Measurements from ENCODE around the gene CFC1B.
"Not testable (repeated sequence)": the region's sequence is repeated elsewhere in the genome, so short reads cannot be mapped to it uniquely, and the experiment has no call there.

CFC1B gene

DNA sequence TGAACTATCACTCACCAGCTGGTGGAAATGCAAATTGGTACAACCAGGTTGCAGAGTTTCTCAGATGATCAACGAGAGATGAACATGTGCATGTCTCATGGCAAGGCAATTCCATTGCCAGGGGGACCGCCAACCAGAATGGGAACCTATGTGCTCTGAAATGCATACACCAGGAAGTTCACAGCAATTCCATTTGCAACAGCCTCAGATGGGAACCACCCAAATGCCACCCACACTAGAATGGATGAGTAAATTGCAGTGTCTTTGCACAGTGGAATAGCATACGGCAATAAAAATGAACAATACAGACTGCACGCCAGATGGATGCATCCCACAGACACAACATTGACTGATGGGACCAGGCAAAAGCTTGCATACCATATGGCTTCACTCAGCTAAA, 21.8 kb downstream of the CFC1B start:
- not testable (repeated sequence) for DNase-seq (ENCODE audit: low spot score in 2 of 2); ATAC-seq (ENCODE audit: low read depth); H3K27me3 Mint-ChIP-seq; H3K9me3 Mint-ChIP-seq; H3K36me3 Mint-ChIP-seq; H3K4me3 Mint-ChIP-seq; H3K4me1 Mint-ChIP-seq; H3K27ac Mint-ChIP-seq

DNA sequence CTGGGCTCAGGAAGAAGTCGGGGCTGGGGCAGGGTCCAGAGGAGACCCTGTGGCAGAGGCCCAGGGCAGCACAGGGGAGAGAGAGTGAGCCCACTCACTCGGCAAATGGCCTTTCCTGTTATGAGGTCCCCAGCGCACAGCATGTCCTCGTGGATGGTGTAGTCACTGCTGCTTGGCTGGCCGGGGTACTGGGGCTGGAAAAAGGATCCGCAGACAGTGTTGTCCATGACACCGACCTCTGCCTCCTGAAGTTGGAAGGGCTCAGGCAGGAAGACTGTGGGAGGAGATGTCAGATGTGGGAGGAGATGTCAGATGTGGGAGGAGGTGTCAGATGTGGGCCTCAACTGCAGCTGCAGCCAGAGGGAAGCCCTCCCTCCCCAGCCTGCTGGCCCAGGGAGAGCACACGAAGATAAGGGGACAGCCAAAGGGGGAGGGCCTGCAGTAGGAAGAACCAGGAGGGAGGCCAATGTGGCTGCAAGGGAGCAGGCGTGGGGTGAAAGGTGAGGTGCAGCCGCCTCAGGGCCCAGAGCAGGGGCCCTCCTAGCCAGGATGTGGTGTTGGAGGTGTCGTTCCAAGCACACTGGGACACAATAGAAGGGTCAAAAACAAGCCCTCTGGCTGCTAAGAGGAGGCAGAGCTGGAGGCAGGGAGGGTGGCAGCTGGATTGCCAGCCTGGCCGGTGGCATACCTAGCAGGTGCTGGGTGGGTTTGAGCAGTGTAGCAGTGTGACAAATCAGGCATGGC, 22.9 kb downstream of the CFC1B start:
- not testable (repeated sequence) for H3K27ac Mint-ChIP-seq; ATAC-seq (ENCODE audit: low read depth); H3K9me3 Mint-ChIP-seq; H3K27me3 Mint-ChIP-seq; H3K36me3 Mint-ChIP-seq; H3K4me3 Mint-ChIP-seq; DNase-seq (ENCODE audit: low spot score in 2 of 2); H3K4me1 Mint-ChIP-seq

DNA sequence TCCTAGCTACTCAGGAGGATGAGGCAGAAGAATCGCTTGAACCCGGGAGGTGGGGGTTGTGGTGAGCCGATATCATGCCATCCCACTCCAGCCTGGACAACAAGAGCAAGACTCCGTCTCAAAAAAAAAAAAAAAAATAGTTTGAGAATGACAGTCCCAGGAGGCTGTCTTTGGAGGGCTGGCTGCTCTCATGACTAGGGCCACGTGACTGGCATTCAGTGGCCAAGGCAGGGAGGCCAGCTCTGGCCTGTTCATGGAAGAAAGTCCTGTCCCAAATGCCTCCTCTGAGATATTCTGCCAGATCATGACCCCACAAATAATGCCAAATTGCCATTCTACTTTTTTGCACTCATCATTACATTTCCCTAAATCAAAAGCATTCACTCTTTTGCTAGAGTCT, 24.0 kb downstream of the CFC1B start:
- not testable (repeated sequence) for H3K27ac Mint-ChIP-seq; H3K27me3 Mint-ChIP-seq; ATAC-seq (ENCODE audit: low read depth); H3K9me3 Mint-ChIP-seq; H3K36me3 Mint-ChIP-seq; DNase-seq (ENCODE audit: low spot score in 2 of 2); H3K4me3 Mint-ChIP-seq; H3K4me1 Mint-ChIP-seq

DNA sequence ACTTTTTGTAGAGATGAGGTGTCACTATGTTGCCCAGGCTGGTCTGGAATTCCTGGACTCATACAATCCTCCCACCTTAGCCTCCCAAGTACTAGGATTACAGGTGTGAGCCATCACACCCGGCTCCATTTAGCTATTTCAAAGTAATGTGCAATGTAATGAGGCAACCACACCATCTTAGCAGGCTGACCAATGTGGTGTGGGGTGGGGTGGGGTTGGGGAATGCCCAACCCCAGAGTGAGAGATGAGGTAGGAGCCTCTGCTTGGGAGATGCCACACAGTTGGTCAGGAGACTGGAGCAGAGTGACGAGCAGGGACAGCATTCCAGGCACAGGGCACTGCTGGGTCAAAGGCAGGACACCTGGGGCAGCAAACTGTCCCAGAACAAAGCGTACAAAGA, 27.4 kb downstream of the CFC1B start:
- not testable (repeated sequence) for H3K27me3 Mint-ChIP-seq; H3K4me1 Mint-ChIP-seq; H3K27ac Mint-ChIP-seq; H3K9me3 Mint-ChIP-seq; DNase-seq (ENCODE audit: low spot score in 2 of 2); H3K4me3 Mint-ChIP-seq; H3K36me3 Mint-ChIP-seq; ATAC-seq (ENCODE audit: low read depth)

DNA sequence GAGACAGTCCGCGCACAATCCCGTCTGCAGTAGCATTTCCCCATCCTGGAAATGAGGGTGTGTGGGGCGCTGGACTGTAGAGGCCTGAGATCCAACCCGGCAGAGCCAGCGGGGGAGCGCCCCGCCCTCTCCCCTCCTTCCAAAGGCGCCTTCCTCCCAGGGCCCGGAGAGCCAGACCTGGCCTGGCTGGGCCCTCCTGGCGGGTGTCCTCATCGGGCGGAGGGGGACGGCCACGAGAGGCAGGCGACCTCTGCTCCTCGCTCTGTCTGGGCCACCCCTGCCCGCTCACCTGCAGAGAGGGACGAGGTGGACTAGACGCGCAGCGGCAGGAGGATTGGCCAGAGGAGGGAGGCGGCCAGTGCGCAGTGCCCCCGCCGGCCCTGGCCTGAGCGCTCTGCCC, 28.5 kb downstream of the CFC1B start:
- not testable (repeated sequence) for H3K27ac Mint-ChIP-seq; H3K36me3 Mint-ChIP-seq; DNase-seq (ENCODE audit: low spot score in 2 of 2); H3K27me3 Mint-ChIP-seq; ATAC-seq (ENCODE audit: low read depth); H3K4me3 Mint-ChIP-seq; H3K9me3 Mint-ChIP-seq; H3K4me1 Mint-ChIP-seq

DNA sequence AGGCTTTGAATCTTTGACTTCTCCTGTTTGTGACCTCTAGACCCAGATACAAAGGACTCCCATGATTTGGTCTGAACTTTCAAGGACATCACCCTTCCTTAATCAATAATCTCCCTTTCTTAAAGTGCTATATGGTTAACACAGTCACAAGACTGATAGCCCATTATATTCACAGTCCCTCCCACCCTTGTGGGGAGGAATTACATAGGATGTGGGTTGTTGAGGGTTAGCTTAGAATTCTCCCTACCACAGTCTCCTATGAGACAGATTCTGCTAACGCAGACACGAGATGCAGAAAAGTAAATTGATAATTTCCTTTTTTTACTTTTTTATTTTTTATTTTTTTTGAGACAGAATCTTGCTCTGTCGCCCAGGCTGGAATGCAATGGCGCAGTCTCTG, 33.2 kb downstream of the CFC1B start:
- not testable (repeated sequence) for H3K4me3 Mint-ChIP-seq; ATAC-seq (ENCODE audit: low read depth); H3K9me3 Mint-ChIP-seq; H3K4me1 Mint-ChIP-seq; DNase-seq (ENCODE audit: low spot score in 2 of 2); H3K36me3 Mint-ChIP-seq; H3K27me3 Mint-ChIP-seq; H3K27ac Mint-ChIP-seq

DNA sequence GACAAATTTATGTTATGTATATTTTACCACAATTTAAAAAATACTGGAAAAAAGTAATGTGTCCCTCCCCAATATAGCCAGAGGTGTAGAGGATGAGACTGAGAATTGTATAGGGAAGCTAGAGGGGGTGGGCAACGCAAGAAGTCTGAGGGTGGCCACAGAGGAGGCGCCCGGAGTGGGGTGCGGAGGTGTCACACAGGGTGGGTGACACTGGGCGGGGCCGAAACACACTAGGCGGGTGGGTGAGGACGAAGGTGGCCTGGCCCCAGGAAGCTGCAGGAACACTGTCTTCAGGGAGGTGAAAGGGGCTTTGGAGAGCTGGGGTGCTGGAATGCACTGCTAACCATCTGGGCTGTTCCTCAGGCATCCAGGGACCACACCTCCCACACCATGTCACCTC, 35.4 kb downstream of the CFC1B start:
- H3K36me3 Mint-ChIP-seq; DNase-seq (ENCODE audit: low spot score in 2 of 2); H3K27ac Mint-ChIP-seq: not testable (repeated sequence)

DNA sequence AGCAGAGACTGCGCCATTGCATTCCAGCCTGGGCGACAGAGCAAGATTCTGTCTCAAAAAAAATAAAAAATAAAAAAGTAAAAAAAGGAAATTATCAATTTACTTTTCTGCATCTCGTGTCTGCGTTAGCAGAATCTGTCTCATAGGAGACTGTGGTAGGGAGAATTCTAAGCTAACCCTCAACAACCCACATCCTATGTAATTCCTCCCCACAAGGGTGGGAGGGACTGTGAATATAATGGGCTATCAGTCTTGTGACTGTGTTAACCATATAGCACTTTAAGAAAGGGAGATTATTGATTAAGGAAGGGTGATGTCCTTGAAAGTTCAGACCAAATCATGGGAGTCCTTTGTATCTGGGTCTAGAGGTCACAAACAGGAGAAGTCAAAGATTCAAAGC, 45.1 kb downstream of the CFC1B start:
- not testable (repeated sequence) for H3K27ac Mint-ChIP-seq; H3K4me3 Mint-ChIP-seq; H3K4me1 Mint-ChIP-seq; H3K9me3 Mint-ChIP-seq; H3K27me3 Mint-ChIP-seq; H3K36me3 Mint-ChIP-seq; ATAC-seq (ENCODE audit: low read depth); DNase-seq (ENCODE audit: low spot score in 2 of 2)

More for the DNA sequence above, 35.4 kb downstream of the CFC1B start:
- H3K27me3 Mint-ChIP-seq; H3K4me3 Mint-ChIP-seq; H3K9me3 Mint-ChIP-seq; H3K4me1 Mint-ChIP-seq; ATAC-seq (ENCODE audit: low read depth): not testable (repeated sequence)

DNA sequence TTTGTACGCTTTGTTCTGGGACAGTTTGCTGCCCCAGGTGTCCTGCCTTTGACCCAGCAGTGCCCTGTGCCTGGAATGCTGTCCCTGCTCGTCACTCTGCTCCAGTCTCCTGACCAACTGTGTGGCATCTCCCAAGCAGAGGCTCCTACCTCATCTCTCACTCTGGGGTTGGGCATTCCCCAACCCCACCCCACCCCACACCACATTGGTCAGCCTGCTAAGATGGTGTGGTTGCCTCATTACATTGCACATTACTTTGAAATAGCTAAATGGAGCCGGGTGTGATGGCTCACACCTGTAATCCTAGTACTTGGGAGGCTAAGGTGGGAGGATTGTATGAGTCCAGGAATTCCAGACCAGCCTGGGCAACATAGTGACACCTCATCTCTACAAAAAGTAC, 50.9 kb downstream of the CFC1B start:
- H3K27ac Mint-ChIP-seq; H3K4me3 Mint-ChIP-seq; ATAC-seq (ENCODE audit: low read depth); H3K9me3 Mint-ChIP-seq; H3K27me3 Mint-ChIP-seq; H3K4me1 Mint-ChIP-seq; H3K36me3 Mint-ChIP-seq; DNase-seq (ENCODE audit: low spot score in 2 of 2): not testable (repeated sequence)

DNA sequence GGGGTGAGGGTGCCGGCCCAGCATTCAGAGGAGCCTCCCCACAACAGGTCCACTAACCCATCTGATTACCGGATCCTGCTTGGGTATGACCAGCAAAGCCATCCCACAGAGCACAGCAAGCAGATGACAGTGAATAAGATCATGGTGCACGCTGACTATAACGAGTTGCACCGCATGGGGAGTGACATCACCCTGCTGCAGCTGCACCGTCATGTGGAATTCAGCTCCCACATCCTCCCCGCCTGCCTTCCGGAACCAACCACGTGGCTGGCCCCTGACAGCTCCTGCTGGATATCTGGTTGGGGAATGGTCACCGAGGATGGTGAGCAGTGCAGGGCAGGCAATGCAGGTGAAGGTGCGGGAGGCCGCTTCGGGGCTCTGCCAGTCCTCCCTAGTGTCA, 53.2 kb downstream of the CFC1B start:
- not testable (repeated sequence) for H3K27me3 Mint-ChIP-seq; H3K9me3 Mint-ChIP-seq; H3K4me3 Mint-ChIP-seq; ATAC-seq (ENCODE audit: low read depth); H3K27ac Mint-ChIP-seq; H3K4me1 Mint-ChIP-seq; DNase-seq (ENCODE audit: low spot score in 2 of 2); H3K36me3 Mint-ChIP-seq

DNA sequence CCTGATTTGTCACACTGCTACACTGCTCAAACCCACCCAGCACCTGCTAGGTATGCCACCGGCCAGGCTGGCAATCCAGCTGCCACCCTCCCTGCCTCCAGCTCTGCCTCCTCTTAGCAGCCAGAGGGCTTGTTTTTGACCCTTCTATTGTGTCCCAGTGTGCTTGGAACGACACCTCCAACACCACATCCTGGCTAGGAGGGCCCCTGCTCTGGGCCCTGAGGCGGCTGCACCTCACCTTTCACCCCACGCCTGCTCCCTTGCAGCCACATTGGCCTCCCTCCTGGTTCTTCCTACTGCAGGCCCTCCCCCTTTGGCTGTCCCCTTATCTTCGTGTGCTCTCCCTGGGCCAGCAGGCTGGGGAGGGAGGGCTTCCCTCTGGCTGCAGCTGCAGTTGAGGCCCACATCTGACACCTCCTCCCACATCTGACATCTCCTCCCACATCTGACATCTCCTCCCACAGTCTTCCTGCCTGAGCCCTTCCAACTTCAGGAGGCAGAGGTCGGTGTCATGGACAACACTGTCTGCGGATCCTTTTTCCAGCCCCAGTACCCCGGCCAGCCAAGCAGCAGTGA, 55.3 kb downstream of the CFC1B start:
- not testable (repeated sequence) for DNase-seq (ENCODE audit: low spot score in 2 of 2); H3K27ac Mint-ChIP-seq; ATAC-seq (ENCODE audit: low read depth); H3K27me3 Mint-ChIP-seq; H3K36me3 Mint-ChIP-seq; H3K4me1 Mint-ChIP-seq; H3K4me3 Mint-ChIP-seq; H3K9me3 Mint-ChIP-seq

DNA sequence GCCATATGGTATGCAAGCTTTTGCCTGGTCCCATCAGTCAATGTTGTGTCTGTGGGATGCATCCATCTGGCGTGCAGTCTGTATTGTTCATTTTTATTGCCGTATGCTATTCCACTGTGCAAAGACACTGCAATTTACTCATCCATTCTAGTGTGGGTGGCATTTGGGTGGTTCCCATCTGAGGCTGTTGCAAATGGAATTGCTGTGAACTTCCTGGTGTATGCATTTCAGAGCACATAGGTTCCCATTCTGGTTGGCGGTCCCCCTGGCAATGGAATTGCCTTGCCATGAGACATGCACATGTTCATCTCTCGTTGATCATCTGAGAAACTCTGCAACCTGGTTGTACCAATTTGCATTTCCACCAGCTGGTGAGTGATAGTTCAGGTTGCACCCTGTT, 56.5 kb downstream of the CFC1B start:
- H3K4me1 Mint-ChIP-seq; H3K9me3 Mint-ChIP-seq; H3K27ac Mint-ChIP-seq; H3K27me3 Mint-ChIP-seq; H3K36me3 Mint-ChIP-seq; ATAC-seq (ENCODE audit: low read depth); DNase-seq (ENCODE audit: low spot score in 2 of 2); H3K4me3 Mint-ChIP-seq: not testable (repeated sequence)

Measured in memory B cell (primary cell).